NOMO-1 treated with dmso at 0.1 percent for 144 hours (cell line): Measurements from ENCODE around the gene GPR18.

Experiments used
- DNase-seq: peaks from one replicate; lab custom pipeline; 2025; ENCODE audit not compliant: unreplicated experiment; lab: John Stamatoyannopoulos, UW

GPR18 gene

GRCh38 chr13:99258210-99258860 lies at the start of gene GPR18:
Gene GPR18 (minus strand): TSS chr13:99258379. CDS start chr13:99255872, 2,507 bp downstream.
- peak; percentile 21 for DNase-seq

- DNase-seq: no peak
Measured at GRCh38 chr13:99307648-99308339, 49.6 kb upstream of the GPR18 start.

- DNase-seq: peak; percentile 31
Measured at GRCh38 chr13:99307247-99307646, 49.1 kb upstream of the GPR18 start, which contains the start of gene GPR183. Gene GPR183 (minus strand): TSS chr13:99307399. CDS start chr13:99296145, 11,254 bp downstream.

- no peak for DNase-seq
Measured at GRCh38 chr13:99305566-99305965, 47.4 kb upstream of the GPR18 start.

GRCh38 chr13:99305158-99305557 lies 47.0 kb upstream of the GPR18 start:
- DNase-seq: no peak

GRCh38 chr13:99304541-99304940 lies 46.4 kb upstream of the GPR18 start:
- no peak for DNase-seq

- peak; percentile 73 for DNase-seq
Measured at GRCh38 chr13:99303863-99304521, 45.8 kb upstream of the GPR18 start.

GRCh38 chr13:99302637-99303505 lies 44.7 kb upstream of the GPR18 start:
- DNase-seq: no peak

GRCh38 chr13:99301913-99302636 lies 43.9 kb upstream of the GPR18 start:
- no peak for DNase-seq

GRCh38 chr13:99301056-99301838 lies 43.1 kb upstream of the GPR18 start:
- DNase-seq: no peak

- DNase-seq: no peak
Measured at GRCh38 chr13:99299920-99300341, 41.8 kb upstream of the GPR18 start.

GRCh38 chr13:99299256-99299919 lies 41.2 kb upstream of the GPR18 start:
- DNase-seq: no peak

- DNase-seq: no peak
Measured at GRCh38 chr13:99298056-99298455, 39.9 kb upstream of the GPR18 start.

- no peak for DNase-seq
Measured at GRCh38 chr13:99297331-99297730, 39.2 kb upstream of the GPR18 start.

- no peak for DNase-seq
Measured at GRCh38 chr13:99296398-99296797, 38.2 kb upstream of the GPR18 start.

GRCh38 chr13:99295488-99296252 lies 37.5 kb upstream of the GPR18 start:
- no peak for DNase-seq

GRCh38 chr13:99294958-99295357 lies 36.8 kb upstream of the GPR18 start:
- DNase-seq: no peak

- DNase-seq: no peak
Measured at GRCh38 chr13:99294198-99294597, 36.0 kb upstream of the GPR18 start.
